Measurements from ENCODE around the gene C3orf22.

The C3orf22 gene

GRCh38 chr3:126516936-126517290, 41.8 kb downstream of the C3orf22 start:
- TF ChIP-seq SPI1 (IDR thresholded peaks at IDR 0.05; ENCODE audit: low read depth, low read length) = no peak
- TF ChIP-seq TAF1 (IDR thresholded peaks at IDR 0.05; ENCODE audit: low read depth, low read length) = no peak
- TF ChIP-seq PAX5 (IDR thresholded peaks at IDR 0.05; ENCODE audit: insufficient read depth, low read length, severe bottlenecking) = no peak
- TF ChIP-seq POU2F2 (IDR thresholded peaks at IDR 0.05; ENCODE audit: low read depth, low read length) = no peak
- TF ChIP-seq POLR2AphosphoS5 (IDR thresholded peaks at IDR 0.05; ENCODE audit: low read depth, low read length) = no peak
- no peak for TF ChIP-seq POLR2A (IDR thresholded peaks at IDR 0.05; ENCODE audit: low read depth, low read length)
- DNase-seq (ENCODE audit: insufficient read length, low spot score) (no peak), FAIRE-seq (no peak)

GRCh38 chr3:126516152-126516935, 42.4 kb downstream of the C3orf22 start:
- TF ChIP-seq POLR2A (IDR thresholded peaks at IDR 0.05; ENCODE audit: low read depth, low read length) (no peak), SPI1 (IDR thresholded peaks at IDR 0.05; ENCODE audit: low read depth, low read length) (no peak)
- DNase-seq (ENCODE audit: insufficient read length, low spot score) = no peak
- FAIRE-seq = no peak

GRCh38 chr3:126515066-126515706, 43.5 kb downstream of the C3orf22 start:
- FAIRE-seq (no peak), DNase-seq (ENCODE audit: insufficient read length, low spot score) (no peak)

GRCh38 chr3:126514161-126514560, 44.6 kb downstream of the C3orf22 start:
- TF ChIP-seq POLR2A (IDR thresholded peaks at IDR 0.05; ENCODE audit: low read depth, low read length) = no peak
- no peak for TF ChIP-seq TAF1 (IDR thresholded peaks at IDR 0.05; ENCODE audit: low read depth, low read length)
- no peak for TF ChIP-seq SPI1 (IDR thresholded peaks at IDR 0.05; ENCODE audit: low read depth, low read length)
- no peak for TF ChIP-seq POU2F2 (IDR thresholded peaks at IDR 0.05; ENCODE audit: low read depth, low read length)
- TF ChIP-seq PAX5 (IDR thresholded peaks at IDR 0.05; ENCODE audit: insufficient read depth, low read length, severe bottlenecking) = no peak
- TF ChIP-seq POLR2AphosphoS5 (IDR thresholded peaks at IDR 0.05; ENCODE audit: low read depth, low read length) = no peak
- DNase-seq (ENCODE audit: insufficient read length, low spot score) (no peak), FAIRE-seq (no peak)

More at GRCh38 chr3:126515066-126515706, 43.5 kb downstream of the C3orf22 start:
- no peak for TF ChIP-seq PAX5 (IDR thresholded peaks at IDR 0.05; ENCODE audit: insufficient read depth, low read length, severe bottlenecking)
- no peak for TF ChIP-seq POLR2AphosphoS5 (IDR thresholded peaks at IDR 0.05; ENCODE audit: low read depth, low read length)
- no peak for TF ChIP-seq SPI1 (IDR thresholded peaks at IDR 0.05; ENCODE audit: low read depth, low read length)
- TF ChIP-seq TAF1 (IDR thresholded peaks at IDR 0.05; ENCODE audit: low read depth, low read length) = no peak
- TF ChIP-seq POU2F2 (IDR thresholded peaks at IDR 0.05; ENCODE audit: low read depth, low read length) = no peak
- TF ChIP-seq POLR2A (IDR thresholded peaks at IDR 0.05; ENCODE audit: low read depth, low read length) = no peak

GRCh38 chr3:126512916-126513650, 45.6 kb downstream of the C3orf22 start:
- FAIRE-seq (no peak), DNase-seq (ENCODE audit: insufficient read length, low spot score) (no peak)
- TF ChIP-seq POLR2AphosphoS5 (IDR thresholded peaks at IDR 0.05; ENCODE audit: low read depth, low read length) = no peak
- no peak for TF ChIP-seq SPI1 (IDR thresholded peaks at IDR 0.05; ENCODE audit: low read depth, low read length)
- TF ChIP-seq POLR2A (IDR thresholded peaks at IDR 0.05; ENCODE audit: low read depth, low read length) = no peak
- no peak for TF ChIP-seq TAF1 (IDR thresholded peaks at IDR 0.05; ENCODE audit: low read depth, low read length)
- TF ChIP-seq PAX5 (IDR thresholded peaks at IDR 0.05; ENCODE audit: insufficient read depth, low read length, severe bottlenecking) = no peak
- TF ChIP-seq POU2F2 (IDR thresholded peaks at IDR 0.05; ENCODE audit: low read depth, low read length) = no peak

GRCh38 chr3:126512026-126512425, 46.7 kb downstream of the C3orf22 start:
- TF ChIP-seq POU2F2 (IDR thresholded peaks at IDR 0.05; ENCODE audit: low read depth, low read length) (no peak), PAX5 (IDR thresholded peaks at IDR 0.05; ENCODE audit: insufficient read depth, low read length, severe bottlenecking) (no peak), TAF1 (IDR thresholded peaks at IDR 0.05; ENCODE audit: low read depth, low read length) (no peak), SPI1 (IDR thresholded peaks at IDR 0.05; ENCODE audit: low read depth, low read length) (no peak), POLR2A (IDR thresholded peaks at IDR 0.05; ENCODE audit: low read depth, low read length) (no peak), POLR2AphosphoS5 (IDR thresholded peaks at IDR 0.05; ENCODE audit: low read depth, low read length) (no peak)
- no peak for FAIRE-seq
- no peak for DNase-seq (ENCODE audit: insufficient read length, low spot score)

- TF ChIP-seq PAX5 (IDR thresholded peaks at IDR 0.05; ENCODE audit: insufficient read depth, low read length, severe bottlenecking) (no peak), TAF1 (IDR thresholded peaks at IDR 0.05; ENCODE audit: low read depth, low read length) (no peak), POLR2AphosphoS5 (IDR thresholded peaks at IDR 0.05; ENCODE audit: low read depth, low read length) (no peak), POU2F2 (IDR thresholded peaks at IDR 0.05; ENCODE audit: low read depth, low read length) (no peak), SPI1 (IDR thresholded peaks at IDR 0.05; ENCODE audit: low read depth, low read length) (no peak), POLR2A (IDR thresholded peaks at IDR 0.05; ENCODE audit: low read depth, low read length) (no peak)
- DNase-seq (ENCODE audit: insufficient read length, low spot score) = no peak
- FAIRE-seq = no peak
Measured at GRCh38 chr3:126511291-126511690, 47.4 kb downstream of the C3orf22 start.

- DNase-seq (ENCODE audit: insufficient read length, low spot score) (no peak), FAIRE-seq (no peak)
- TF ChIP-seq SPI1 (IDR thresholded peaks at IDR 0.05; ENCODE audit: low read depth, low read length) = no peak
- TF ChIP-seq PAX5 (IDR thresholded peaks at IDR 0.05; ENCODE audit: insufficient read depth, low read length, severe bottlenecking) = no peak
- no peak for TF ChIP-seq POLR2A (IDR thresholded peaks at IDR 0.05; ENCODE audit: low read depth, low read length)
- TF ChIP-seq TAF1 (IDR thresholded peaks at IDR 0.05; ENCODE audit: low read depth, low read length) = no peak
- no peak for TF ChIP-seq POU2F2 (IDR thresholded peaks at IDR 0.05; ENCODE audit: low read depth, low read length)
- TF ChIP-seq POLR2AphosphoS5 (IDR thresholded peaks at IDR 0.05; ENCODE audit: low read depth, low read length) = no peak
Measured at GRCh38 chr3:126510308-126510910, 48.3 kb downstream of the C3orf22 start.
